HG02798 (cell line): ENCODE results near the gene COL10A1.

Experiments used
- ATAC-seq: cut with Tn5 transposase; IDR thresholded peaks from one replicate; pipeline ENCODE4 v1.9.1; 2021; ENCODE audit warnings: mild to moderate bottlenecking; ENCODE audit not compliant: unreplicated experiment, poor library complexity

Gene COL10A1

DNA sequence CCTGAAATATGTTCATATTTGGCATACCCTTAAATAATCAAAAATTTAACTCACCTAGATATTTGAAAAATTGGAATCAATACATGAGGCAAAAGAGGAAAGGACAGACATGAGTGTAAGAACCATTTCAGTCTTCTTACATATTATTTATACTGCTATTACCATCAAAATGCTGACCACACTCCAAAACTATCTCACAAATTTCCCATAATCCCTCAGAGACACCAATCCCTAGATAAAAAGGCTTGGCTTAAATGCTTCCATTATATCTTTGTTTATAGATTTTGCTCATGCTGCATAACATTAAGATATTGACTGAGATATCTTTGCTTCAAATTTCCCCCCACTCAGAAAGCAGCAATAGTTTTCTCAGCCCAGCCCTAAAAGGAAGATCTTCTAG is 37.0 kb downstream of the COL10A1 start:
- no peak for ATAC-seq

GRCh38 chr6:116087437-116088027 is 38.4 kb downstream of the COL10A1 start:
- ATAC-seq: peak; percentile 96

DNA sequence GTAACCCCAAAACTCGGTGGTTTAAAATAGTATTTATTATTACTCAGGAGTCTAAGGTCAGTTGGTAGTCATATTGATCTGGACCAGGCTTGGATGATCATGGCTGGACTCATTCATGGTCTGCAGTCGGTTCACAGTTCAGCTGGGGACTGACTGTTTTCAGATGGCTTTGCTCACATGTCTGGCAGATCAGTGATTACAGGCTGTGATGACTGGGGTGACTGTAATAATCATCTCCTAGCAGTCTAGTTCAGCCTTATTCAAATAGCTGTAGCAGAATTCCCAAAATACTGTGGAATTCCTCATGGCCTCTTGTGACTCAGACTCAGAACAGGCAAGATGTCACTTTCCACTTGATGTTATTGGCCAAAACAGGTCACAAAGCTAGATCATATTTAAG is 41.6 kb downstream of the COL10A1 start:
- no peak for ATAC-seq

DNA sequence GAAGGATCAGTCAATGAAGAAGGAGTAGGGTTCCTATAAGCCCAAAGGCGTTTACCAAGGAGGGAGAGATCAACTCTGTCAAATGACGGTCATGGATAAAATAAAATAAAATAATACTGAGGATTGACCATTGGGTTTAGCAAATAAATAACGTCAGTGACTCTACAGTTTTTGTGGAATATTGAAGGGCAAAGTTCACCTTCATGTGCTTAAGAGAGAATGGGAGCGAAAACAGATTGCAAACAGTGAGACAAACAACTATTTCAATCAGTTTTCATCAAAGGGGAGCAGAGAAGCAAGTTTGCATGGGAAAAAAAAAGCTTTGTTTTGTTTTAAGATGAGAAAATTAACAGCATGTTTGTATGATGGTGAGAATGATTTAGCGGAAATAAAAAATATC is 42.9 kb downstream of the COL10A1 start:
- ATAC-seq: no peak

- ATAC-seq: no peak
Measured at GRCh38 chr6:116078945-116079344, 47.0 kb downstream of the COL10A1 start.

DNA sequence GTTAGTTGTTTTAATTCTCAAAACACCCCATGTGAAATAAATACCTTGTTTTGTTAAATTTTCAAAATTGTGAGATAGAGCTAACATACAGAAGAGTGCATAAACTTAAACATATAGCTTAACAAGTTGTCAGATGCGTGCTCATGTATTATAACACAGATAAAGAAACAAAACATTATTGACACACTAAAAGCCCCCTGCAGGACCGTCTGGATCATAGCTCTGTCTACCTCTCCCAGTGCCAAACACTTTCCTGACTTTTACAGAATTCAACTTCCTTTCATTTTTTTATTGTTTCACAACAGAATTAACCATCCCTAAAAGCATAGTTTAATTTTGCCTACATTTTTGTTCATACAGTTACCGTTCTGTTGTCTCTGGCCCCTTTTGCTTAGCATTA is 47.4 kb downstream of the COL10A1 start:
- ATAC-seq: no peak

GRCh38 chr6:116074732-116075390 is 51.1 kb downstream of the COL10A1 start:
- ATAC-seq: no peak

DNA sequence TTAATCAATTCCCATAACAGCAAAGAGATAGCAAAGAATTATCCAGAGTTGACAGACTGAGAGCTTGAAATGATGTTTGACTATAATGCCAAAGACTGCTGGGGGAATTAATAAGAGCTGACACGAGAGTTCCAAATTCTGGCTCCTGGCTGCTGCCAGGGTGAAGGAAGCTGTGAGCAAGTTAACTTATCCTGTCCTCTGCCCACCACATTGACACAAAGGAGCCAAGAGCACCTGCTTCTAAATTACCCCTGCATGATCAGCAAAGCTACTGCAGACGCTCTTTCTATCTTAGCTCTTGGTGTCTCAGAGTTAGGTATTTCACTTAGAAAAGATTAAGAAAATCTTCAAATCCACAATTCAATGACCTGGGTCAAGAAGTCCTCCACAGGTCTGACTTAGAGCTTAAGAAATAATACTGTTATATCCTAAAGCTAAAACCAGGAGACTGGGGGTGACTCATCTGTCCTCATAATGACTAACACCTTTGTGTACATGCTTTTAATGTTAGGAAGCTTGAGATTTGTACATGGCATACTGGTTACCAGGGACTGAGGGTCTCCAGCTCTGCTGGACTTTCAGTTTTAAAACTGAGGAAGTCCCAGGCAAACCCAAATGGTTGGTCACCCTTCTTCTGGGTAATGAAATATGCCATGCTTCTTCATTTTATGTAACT is 52.0 kb downstream of the COL10A1 start:
- ATAC-seq: no peak

DNA sequence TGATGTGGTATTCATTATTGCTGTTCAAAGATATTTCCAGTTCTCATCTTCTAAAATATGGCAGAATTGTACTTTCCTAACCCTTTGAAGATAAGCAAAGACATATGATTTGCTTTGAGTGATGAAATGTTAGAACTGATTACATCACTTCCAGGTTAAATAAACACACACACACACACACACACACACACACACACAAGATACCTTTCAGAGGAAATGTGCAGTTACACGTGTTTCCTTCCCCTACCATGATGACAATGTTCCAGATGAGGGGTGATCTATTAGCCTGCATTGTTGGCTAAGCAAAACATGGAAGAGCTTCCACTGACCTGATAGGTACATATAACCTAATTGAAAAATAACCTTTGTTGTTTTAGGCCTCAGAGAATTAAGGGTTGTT is 53.6 kb downstream of the COL10A1 start:
- no peak for ATAC-seq

GRCh38 chr6:116070616-116071389 is 55.1 kb downstream of the COL10A1 start:
- ATAC-seq: no peak

GRCh38 chr6:116070101-116070500 is 55.8 kb downstream of the COL10A1 start:
- no peak for ATAC-seq
